Endothelial cell of coronary artery (primary cell): ENCODE measurements around the gene PBLD. TPM values are rescaled to one million over a fixed set of nuclear protein-coding genes. Genes with fewer than 3 reads are reported as not detected.

ENCODE experiments used
- total RNA-seq: library from RNA; depleted of rRNA; stranded (reverse); fragments of >200 nt; gene quantifications from 2 replicates; pipeline ENCODE4 v1.2.3, GENCODE V29; 2014

PBLD gene
- 1.6 and 2.9 TPM in 2 replicates for total RNA-seq

GRCh38 chr10:68332259-68333057, at the start of gene PBLD:
Gene PBLD (minus strand): TSS chr10:68332928. CDS start chr10:68306844, 26,084 bp downstream.

DNA sequence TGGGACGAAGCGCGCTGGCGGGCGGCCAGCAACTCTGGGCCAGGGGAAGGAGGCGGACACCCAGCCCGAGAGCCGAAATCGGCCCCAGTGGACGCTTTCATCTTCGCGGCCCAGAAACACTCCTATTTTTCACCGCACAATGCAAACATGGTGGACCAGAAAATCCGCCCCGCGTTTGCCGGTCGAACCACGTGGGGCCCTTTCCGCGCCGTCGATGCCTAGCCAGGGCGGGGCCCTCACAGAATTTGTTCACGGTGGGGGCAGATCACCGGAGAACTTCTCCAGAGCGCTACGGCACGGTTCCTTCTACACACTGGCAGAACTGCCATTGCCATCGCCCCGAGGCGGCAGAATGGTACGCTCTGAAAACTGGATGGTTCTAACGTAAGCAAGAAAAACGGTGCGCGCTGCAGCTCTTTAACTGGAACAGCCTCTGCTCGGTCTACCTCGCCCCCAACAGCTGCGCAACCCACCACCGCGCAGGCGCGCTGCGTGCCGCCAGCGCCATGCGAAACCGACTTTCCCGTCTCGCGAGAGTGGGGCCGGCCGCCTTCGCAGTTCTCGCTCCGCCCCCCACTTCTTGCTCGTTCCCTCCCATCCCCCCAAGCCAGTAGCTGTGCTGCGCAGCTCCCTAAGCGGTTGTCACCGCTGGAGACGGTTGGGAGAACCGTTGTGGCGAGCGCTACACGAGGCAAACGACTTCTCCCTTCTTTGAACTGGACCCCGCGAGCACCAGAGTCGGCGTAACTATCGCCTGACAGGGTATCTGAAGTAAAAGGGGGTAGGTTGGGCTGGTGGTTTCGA, 1.1 kb downstream of the PBLD start, which contains the start of gene HNRNPH3:
Gene HNRNPH3 (plus strand): TSS at position 610 of the 804 bp plus-strand sequence. CDS start 5,158 bp downstream, outside the sequence.

Other genes with a start within 250 kb of the PBLD start
- gene MYPN, start 223.4 kb downstream of the PBLD start, total RNA-seq, result under 0.01 and 0.09 TPM in 2 replicates
- not detected in 2 replicates for gene ATOH7, start 100.8 kb downstream of the PBLD start, total RNA-seq
- 28.5 and 35.9 TPM in 2 replicates for gene HNRNPH3, start 864 bp downstream of the PBLD start, total RNA-seq
- gene RUFY2, start 74.3 kb upstream of the PBLD start, total RNA-seq, result 16.6 and 22.6 TPM in 2 replicates
- gene DNA2, start 139.0 kb upstream of the PBLD start, total RNA-seq, result 5.3 and 9.6 TPM in 2 replicates
- gene SLC25A16, start 194.6 kb upstream of the PBLD start, total RNA-seq, result 10.1 and 15.2 TPM in 2 replicates
- 0.18 and 0.56 TPM in 2 replicates for gene TET1, start 227.4 kb upstream of the PBLD start, total RNA-seq